Karpas-422 (cell line): ENCODE measurements around the gene SPTB. TPM values are rescaled to one million over a fixed set of nuclear protein-coding genes. Genes with fewer than 3 reads are reported as not detected.

Experiments used
- DNase-seq: peaks from one replicate; pipeline ENCODE4 v3.0.0-alpha.2; 2015
- H2AFZ ChIP-seq: fragments of 200-600 bp; sonication (generic); 2 replicates; pipeline ENCODE4 v1.6.1; 2014; ENCODE audit warnings: antibody characterized with exemption, low read length, mixed read lengths
- H3K27ac ChIP-seq: fragments of 200-600 bp; sonication (generic); 2 replicates; pipeline ENCODE4 v1.5.1; 2014; ENCODE audit warnings: mild to moderate bottlenecking, low read length, moderate library complexity
- H3K27me3 ChIP-seq: fragments of 200-600 bp; sonication (generic); 2 replicates; pipeline ENCODE4 v1.6.1; 2014; ENCODE audit warnings: low read length, mixed read lengths
- H3K36me3 ChIP-seq: fragments of 200-600 bp; sonication (generic); 2 replicates; pipeline ENCODE4 v1.6.1; 2014; ENCODE audit warnings: low read length, mixed read lengths; ENCODE audit not compliant: insufficient read depth
- H3K4me1 ChIP-seq: fragments of 200-600 bp; sonication (generic); 2 replicates; pipeline ENCODE4 v1.6.1; 2014; ENCODE audit warnings: mild to moderate bottlenecking, low read length, mixed read lengths
- H3K4me2 ChIP-seq: fragments of 200-600 bp; sonication (generic); 2 replicates; pipeline ENCODE4 v1.6.1; 2014; ENCODE audit warnings: low read length, low read depth, mild to moderate bottlenecking; ENCODE audit not compliant: poor library complexity, severe bottlenecking
- H3K4me3 ChIP-seq: fragments of 200-600 bp; sonication (generic); 2 replicates; pipeline ENCODE4 v1.5.1; 2014; ENCODE audit warnings: mild to moderate bottlenecking, antibody characterized with exemption, low read length, mixed read lengths
- H3K79me2 ChIP-seq: fragments of 200-600 bp; sonication (generic); 2 replicates; pipeline ENCODE4 v1.6.1; 2014; ENCODE audit warnings: mild to moderate bottlenecking, low read length, mixed read lengths
- H3K9ac ChIP-seq: fragments of 200-600 bp; sonication (generic); 2 replicates; pipeline ENCODE4 v1.6.0; 2014; ENCODE audit warnings: low read length
- H3K9me2 ChIP-seq: fragments of 200-600 bp; sonication (generic), shearing (Covaris generic); replicated peaks from 2 replicates; pipeline ENCODE4 v1.6.0; 2014; ENCODE audit warnings: mild to moderate bottlenecking, low read length, moderate library complexity; ENCODE audit not compliant: insufficient read depth
- H3K9me3 ChIP-seq: fragments of 300-700, 200-600 bp; sonication (generic); 2 replicates; pipeline ENCODE4 v1.6.1; 2014; ENCODE audit warnings: low read length, mixed read lengths
- H4K20me1 ChIP-seq: fragments of 200-600 bp; sonication (generic); 2 replicates; pipeline ENCODE4 v1.6.1; 2014; ENCODE audit warnings: mild to moderate bottlenecking, antibody characterized with exemption, low read length, low read depth; ENCODE audit not compliant: insufficient read depth
- total RNA-seq: library from RNA; depleted of rRNA; stranded (reverse); fragments of >200 nt; shearing (Covaris generic); gene quantifications from 2 replicates; pipeline ENCODE4 v1.2.3, GENCODE V29; 2014; ENCODE audit warnings: low replicate concordance

SPTB gene
- total RNA-seq, 1 experiment from 2014 or later = not detected

DNA sequence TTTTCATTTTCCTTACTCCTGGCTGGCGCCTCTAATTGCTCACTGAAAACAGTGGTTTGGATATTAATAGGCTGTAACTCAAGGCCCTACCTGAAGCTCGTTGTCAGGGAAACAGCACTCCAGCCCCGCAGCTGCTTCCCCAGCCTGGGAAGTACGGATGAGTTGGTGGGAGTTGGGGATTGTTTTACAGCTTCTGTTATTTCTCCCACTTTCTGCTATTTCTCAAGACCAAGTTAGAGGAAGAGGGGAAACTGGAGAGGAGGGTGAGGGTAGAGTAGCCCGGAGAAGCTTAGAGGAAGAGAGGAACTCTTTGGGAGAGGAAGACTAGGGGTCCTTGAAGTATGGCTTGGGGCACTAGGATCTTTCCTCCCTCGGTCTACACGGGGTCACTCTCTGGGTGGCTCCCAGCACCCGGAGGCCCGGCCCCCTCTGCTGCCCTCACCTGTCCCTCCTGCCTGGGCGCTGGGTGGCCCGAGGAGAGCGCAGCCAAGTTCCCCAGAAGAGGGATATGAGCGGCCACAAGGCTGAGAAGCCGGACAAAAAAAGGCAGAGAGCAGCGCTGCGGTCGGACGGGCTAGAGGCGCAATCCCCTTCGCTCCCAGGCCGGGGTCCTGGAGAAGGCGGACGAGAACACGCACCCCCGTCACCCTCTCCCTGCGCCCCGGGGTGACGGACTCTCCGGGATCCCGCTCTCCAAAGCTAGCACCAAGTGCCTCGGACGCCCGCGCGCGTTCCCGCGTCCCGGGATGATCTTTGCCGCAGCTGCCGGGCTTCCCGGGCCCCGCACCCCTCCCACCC lies 671 bp downstream of the SPTB start:
- no peaks in the 10 kb centered on the region for H3K9me2 ChIP-seq
- no peaks in the 10 kb centered on the region for H3K79me2 ChIP-seq
- peak overlapping the region; percentile 71; the same call in 1 of the 2 replicates for H3K4me3 ChIP-seq
- no peaks in the 10 kb centered on the region for H3K9me3 ChIP-seq
- no peak overlapping the region for H3K9ac ChIP-seq
- peak overlapping the region; percentile 91 for H3K4me2 ChIP-seq
- H2AFZ ChIP-seq = no peak overlapping the region
- no peak overlapping the region for H3K27ac ChIP-seq
- no peaks in the 10 kb centered on the region for H3K36me3 ChIP-seq
- no peaks in the 10 kb centered on the region for H4K20me1 ChIP-seq
- H3K27me3 ChIP-seq = no peaks in the 10 kb centered on the region
- peaks cover 9% of the 10 kb centered on the region for H3K4me1 ChIP-seq
- DNase-seq = no peak

DNA sequence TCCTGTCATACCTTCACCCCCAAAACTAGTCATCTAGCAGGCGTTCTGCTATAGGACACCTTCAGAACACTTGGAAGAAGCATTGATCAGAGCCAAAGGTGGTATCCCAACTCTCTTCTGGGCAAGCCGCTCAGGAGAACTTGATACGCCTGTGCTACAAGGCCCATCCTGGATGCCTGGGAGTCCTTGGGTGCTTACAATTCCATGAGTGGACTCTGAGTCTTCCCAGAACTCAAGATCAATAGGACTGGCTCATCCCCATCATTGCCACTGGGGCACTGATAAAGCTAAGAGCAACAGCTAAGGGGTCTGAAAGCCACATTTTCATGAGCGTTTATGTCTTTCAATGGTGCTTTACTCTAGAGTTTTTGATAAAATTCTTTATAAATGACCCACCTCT lies 1.9 kb downstream of the SPTB start:
- H3K9me3 ChIP-seq = no peaks in the 10 kb centered on the region
- H3K79me2 ChIP-seq = no peaks in the 10 kb centered on the region
- H4K20me1 ChIP-seq = no peaks in the 10 kb centered on the region
- H3K4me1 ChIP-seq = peaks cover 9% of the 10 kb centered on the region
- no peaks in the 10 kb centered on the region for H3K36me3 ChIP-seq
- H3K9ac ChIP-seq = no peak overlapping the region
- no peaks in the 10 kb centered on the region for H3K9me2 ChIP-seq
- no peak overlapping the region for H3K4me3 ChIP-seq
- H3K4me2 ChIP-seq = no peak overlapping the region
- H3K27ac ChIP-seq = no peak overlapping the region
- no peaks in the 10 kb centered on the region for H3K27me3 ChIP-seq
- DNase-seq = no peak
- no peak overlapping the region for H2AFZ ChIP-seq

DNA sequence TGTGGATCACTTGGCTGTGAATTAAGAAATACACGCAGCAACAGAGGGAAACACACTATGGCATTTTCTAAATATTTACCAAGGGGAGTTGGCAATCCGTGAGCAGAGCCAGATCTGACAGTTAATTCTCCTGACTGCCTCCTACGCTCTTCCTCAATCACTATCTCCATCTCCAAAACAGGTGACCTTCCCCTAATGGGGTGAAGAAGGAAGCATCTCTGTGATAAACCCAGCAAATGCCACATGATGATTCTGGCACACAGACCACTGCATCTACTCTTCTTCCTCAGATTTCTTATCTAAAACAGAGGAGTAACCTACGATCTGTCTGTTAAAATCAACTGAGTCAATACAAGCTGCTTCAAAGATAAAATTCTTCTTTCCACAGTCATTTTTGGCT lies 4.4 kb downstream of the SPTB start:
- Histone ChIP-seq H3K4me1 (peaks cover 4% of the 10 kb centered on the region; the same call in 1 of the 2 replicates), H3K36me3 (no peaks in the 10 kb centered on the region), H3K27me3 (no peaks in the 10 kb centered on the region), H3K9ac (no peak overlapping the region), H3K27ac (no peak overlapping the region), H3K4me3 (no peak overlapping the region), H2AFZ (no peak overlapping the region), H4K20me1 (no peaks in the 10 kb centered on the region), H3K9me3 (no peaks in the 10 kb centered on the region), H3K4me2 (no peak overlapping the region), H3K79me2 (no peaks in the 10 kb centered on the region), H3K9me2 (no peaks in the 10 kb centered on the region)
- no peak for DNase-seq

DNA sequence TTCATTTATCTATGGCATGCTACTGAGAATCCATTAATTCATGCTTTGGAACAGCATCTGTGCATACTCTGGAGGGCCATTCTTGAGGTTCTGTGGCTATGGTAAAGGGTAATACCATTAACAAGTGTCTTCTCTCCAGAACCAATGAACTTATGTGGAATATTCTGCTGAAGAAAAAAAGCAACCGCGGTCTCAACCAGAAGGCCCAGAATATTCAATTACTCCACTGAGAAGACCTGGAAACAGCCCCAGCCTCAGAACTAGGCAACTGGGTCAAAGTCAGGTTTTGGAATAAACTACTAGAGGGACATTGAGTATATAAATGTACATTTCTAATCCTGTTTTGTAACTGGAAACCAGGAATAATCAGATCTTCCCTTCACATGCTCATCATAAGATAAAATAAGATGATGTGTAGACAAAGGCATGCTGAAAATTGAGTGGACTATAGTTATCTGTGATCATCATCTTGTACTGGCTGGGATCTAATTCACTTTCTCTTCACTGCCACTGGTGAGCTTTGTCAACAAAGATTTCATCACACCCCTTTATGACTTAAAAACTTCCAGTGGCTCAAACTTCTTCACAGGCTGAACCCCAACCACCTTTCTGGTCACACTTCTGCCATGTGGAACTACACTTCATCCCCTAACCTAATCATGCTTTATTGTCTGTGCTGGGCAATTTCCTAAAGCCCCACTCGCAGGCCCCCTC lies 6.0 kb downstream of the SPTB start:
- Histone ChIP-seq H3K27ac (no peak overlapping the region), H3K79me2 (no peaks in the 10 kb centered on the region), H3K36me3 (no peaks in the 10 kb centered on the region), H3K4me3 (no peak overlapping the region), H3K4me2 (no peak overlapping the region), H4K20me1 (no peaks in the 10 kb centered on the region), H3K4me1 (peaks cover 5% of the 10 kb centered on the region; the same call in 1 of the 2 replicates), H3K9ac (no peak overlapping the region), H3K9me3 (no peaks in the 10 kb centered on the region), H3K9me2 (no peaks in the 10 kb centered on the region), H2AFZ (no peak overlapping the region), H3K27me3 (no peaks in the 10 kb centered on the region)
- DNase-seq = no peak

DNA sequence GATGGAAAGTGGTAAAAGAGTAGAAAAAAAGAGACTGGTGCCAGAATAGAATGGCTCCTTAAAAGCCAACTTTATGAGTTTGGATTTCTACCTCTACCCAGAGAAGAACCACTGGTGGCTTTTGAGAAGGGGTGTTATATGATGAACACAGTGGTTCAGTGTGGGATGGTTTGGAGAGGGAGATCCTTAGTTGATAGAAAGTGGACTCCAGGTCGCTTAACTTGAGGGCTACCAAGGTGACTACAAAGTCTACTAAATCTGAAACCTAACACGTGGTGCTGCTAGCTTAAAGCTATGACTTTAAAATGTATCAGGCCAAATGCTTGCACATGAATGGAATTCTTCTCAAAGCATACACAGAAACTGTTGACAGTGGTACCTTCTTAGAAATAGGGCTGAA lies 8.4 kb downstream of the SPTB start:
- H3K36me3 ChIP-seq = no peaks in the 10 kb centered on the region
- no peak overlapping the region for H3K4me3 ChIP-seq
- H2AFZ ChIP-seq = no peak overlapping the region
- H3K9me3 ChIP-seq = no peaks in the 10 kb centered on the region
- no peaks in the 10 kb centered on the region for H4K20me1 ChIP-seq
- H3K4me1 ChIP-seq = peaks cover 5% of the 10 kb centered on the region; the same call in 1 of the 2 replicates
- H3K27ac ChIP-seq = no peak overlapping the region
- no peaks in the 10 kb centered on the region for H3K27me3 ChIP-seq
- DNase-seq = no peak
- H3K9me2 ChIP-seq = no peaks in the 10 kb centered on the region
- H3K4me2 ChIP-seq = no peak overlapping the region
- H3K9ac ChIP-seq = no peak overlapping the region
- no peaks in the 10 kb centered on the region for H3K79me2 ChIP-seq

- H3K4me1 ChIP-seq = peaks cover 8% of the 10 kb centered on the region; the same call in 1 of the 2 replicates
- no peaks in the 10 kb centered on the region for H3K9me2 ChIP-seq
- no peak overlapping the region for H3K27ac ChIP-seq
- no peak overlapping the region for H2AFZ ChIP-seq
- H3K9me3 ChIP-seq = no peaks in the 10 kb centered on the region
- no peaks in the 10 kb centered on the region for H3K79me2 ChIP-seq
- no peaks in the 10 kb centered on the region for H3K36me3 ChIP-seq
- no peak overlapping the region for H3K4me3 ChIP-seq
- no peak overlapping the region for H3K4me2 ChIP-seq
- no peaks in the 10 kb centered on the region for H4K20me1 ChIP-seq
- peak; percentile 49 for DNase-seq
- no peaks in the 10 kb centered on the region for H3K27me3 ChIP-seq
- no peak overlapping the region for H3K9ac ChIP-seq
These were observed 9.5 kb downstream of the SPTB start for GRCh38 chr14:64870160-64870559.

DNA sequence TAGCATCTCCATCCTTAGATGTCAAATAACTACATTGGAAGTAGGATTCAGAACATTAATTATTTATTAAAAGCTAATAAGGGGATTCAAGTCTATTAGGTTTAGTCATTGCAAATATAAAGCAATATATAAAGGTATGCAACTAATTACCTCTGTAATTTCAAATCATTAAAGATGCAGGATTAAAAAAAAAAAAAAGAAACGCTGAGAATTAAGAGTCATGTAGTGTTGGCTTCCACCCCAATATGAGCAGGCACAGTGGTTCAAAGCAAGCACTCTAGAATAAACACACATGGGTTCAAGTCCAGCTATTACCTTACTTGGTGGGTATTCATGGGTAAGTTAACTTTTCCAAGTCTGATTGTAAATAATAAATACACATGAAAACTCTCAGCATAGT lies 10.9 kb downstream of the SPTB start:
- Histone ChIP-seq H3K9me3 (no peaks in the 10 kb centered on the region), H4K20me1 (no peaks in the 10 kb centered on the region), H2AFZ (no peak overlapping the region), H3K9me2 (no peaks in the 10 kb centered on the region), H3K36me3 (no peaks in the 10 kb centered on the region), H3K4me1 (peaks cover 11% of the 10 kb centered on the region; the same call in 1 of the 2 replicates), H3K79me2 (no peaks in the 10 kb centered on the region), H3K4me2 (no peak overlapping the region), H3K27me3 (no peaks in the 10 kb centered on the region), H3K4me3 (no peak overlapping the region), H3K27ac (no peak overlapping the region), H3K9ac (no peak overlapping the region)
- DNase-seq = no peak

GRCh38 chr14:64868379-64868778 lies 11.3 kb downstream of the SPTB start:
- Histone ChIP-seq H3K4me2 (no peak overlapping the region), H3K4me1 (peaks cover 11% of the 10 kb centered on the region; the same call in 1 of the 2 replicates), H2AFZ (no peak overlapping the region), H3K4me3 (no peak overlapping the region), H3K27me3 (no peaks in the 10 kb centered on the region), H3K9ac (no peak overlapping the region), H3K79me2 (no peaks in the 10 kb centered on the region), H4K20me1 (no peaks in the 10 kb centered on the region), H3K9me3 (no peaks in the 10 kb centered on the region), H3K9me2 (no peaks in the 10 kb centered on the region), H3K36me3 (no peaks in the 10 kb centered on the region), H3K27ac (no peak overlapping the region)
- DNase-seq = no peak
